Glomerular visceral epithelial cell (primary cell): ENCODE results near the gene POTEG.
"Not testable (repeated sequence)": the region's sequence is repeated elsewhere in the genome, so short reads cannot be mapped to it uniquely, and the experiment has no call there.

Experiments
- DNase-seq: peaks from one replicate; pipeline ENCODE4 v3.0.0-alpha.2; 2016; ENCODE audit errors: extremely low spot score

Gene POTEG

GRCh38 chr14:19372813-19373500 lies 61.2 kb downstream of the POTEG start:
- not testable (repeated sequence) for DNase-seq

- DNase-seq, result not testable (repeated sequence)
Observed at GRCh38 chr14:19371767-19372166, 62.4 kb downstream of the POTEG start.

- not testable (repeated sequence) for DNase-seq
Observed at GRCh38 chr14:19362803-19363202, 71.3 kb downstream of the POTEG start.

GRCh38 chr14:19362323-19362722 lies 71.8 kb downstream of the POTEG start:
- not testable (repeated sequence) for DNase-seq

- not testable (repeated sequence) for DNase-seq
Observed at GRCh38 chr14:19361636-19362253, 72.4 kb downstream of the POTEG start.

- not testable (repeated sequence) for DNase-seq
Observed at GRCh38 chr14:19360937-19361635, 73.1 kb downstream of the POTEG start.
